WTC11 (cell line): ENCODE data around the gene FERMT3. TPM values are rescaled to one million over a fixed set of nuclear protein-coding genes. Genes with fewer than 3 reads are reported as not detected.
A peak's percentile ranks its signal among the peaks of the same experiment; 100 is the strongest.

ENCODE experiments used
- ATAC-seq: fragments of 200-7000 bp; cut with Tn5 transposase; 2 replicates; pipeline ENCODE4 v1.10.0; 2021; ENCODE audit warnings: mild to moderate bottlenecking, moderate library complexity
- CTCF ChIA-PET: fragments of 300-600 bp; sonication (Branson Sonifier 250); formaldehyde crosslinking; loops from one replicate; lab custom pipeline; 2021; ENCODE audit warnings: antibody characterized with exemption; lab: Charles Lee
- POLR2A ChIA-PET: fragments of 350-600 bp; sonication (Branson Sonifier 250); formaldehyde crosslinking; loops from one replicate; lab custom pipeline; 2021; ENCODE audit warnings: antibody characterized with exemption; lab: Charles Lee
- DNase-seq: peaks from one replicate; pipeline ENCODE4 v3.0.0; 2021; ENCODE audit warnings: low spot score
- H3K27ac Mint-ChIP-seq: 2 replicates; pipeline ENCODE4 v1.8.0; 2021; ENCODE audit warnings: mixed read lengths
- H3K27me3 Mint-ChIP-seq: 2 replicates; pipeline ENCODE4 v1.8.0; 2021; ENCODE audit warnings: low read depth, mild to moderate bottlenecking, moderate library complexity, mixed read lengths
- H3K36me3 Mint-ChIP-seq: 2 replicates; pipeline ENCODE4 v1.8.0; 2021; ENCODE audit warnings: mixed read lengths
- H3K4me1 Mint-ChIP-seq: 2 replicates; pipeline ENCODE4 v1.8.0; 2022; ENCODE audit warnings: mixed read lengths
- H3K4me3 Mint-ChIP-seq: 2 replicates; pipeline ENCODE4 v1.8.0; 2021; ENCODE audit warnings: mild to moderate bottlenecking, moderate library complexity, mixed read lengths
- H3K9me3 Mint-ChIP-seq: 2 replicates; pipeline ENCODE4 v1.8.0; 2021; ENCODE audit warnings: mixed read lengths
- ATF1 ChIP-seq: sonication (generic); formaldehyde crosslinking; IDR thresholded peaks from 2 replicates; pipeline ENCODE4 v1.8.1; 2023; ENCODE audit warnings: mild to moderate bottlenecking, moderate library complexity, missing genetic modification reagents
- CBFB ChIP-seq: sonication (generic); formaldehyde crosslinking; IDR thresholded peaks from 2 replicates; pipeline ENCODE4 v1.8.1; 2022; ENCODE audit warnings: mild to moderate bottlenecking, low read depth, missing genetic modification reagents
- ETV6 ChIP-seq: sonication (generic); formaldehyde crosslinking; IDR thresholded peaks from 2 replicates; pipeline ENCODE4 v1.8.1; 2022; ENCODE audit warnings: mild to moderate bottlenecking, missing genetic modification reagents
- JAZF1 ChIP-seq: fragments of 250-450 bp; sonication (Bioruptor Pico); IDR thresholded peaks from 2 replicates; pipeline ENCODE4 v1.9.0; 2021; ENCODE audit warnings: moderate library complexity, mild to moderate bottlenecking, inconsistent platforms
- MYBL2 ChIP-seq: sonication (generic); formaldehyde crosslinking; IDR thresholded peaks from 2 replicates; pipeline ENCODE4 v1.8.1; 2023; ENCODE audit warnings: mild to moderate bottlenecking, moderate library complexity, missing genetic modification reagents
- NFATC4 ChIP-seq: fragments of 250-450 bp; sonication (Bioruptor Pico); IDR thresholded peaks from 2 replicates; pipeline ENCODE4 v1.9.0; 2021; ENCODE audit warnings: mild to moderate bottlenecking
- NR3C1 ChIP-seq: sonication (generic); formaldehyde crosslinking; conservative IDR thresholded peaks from 2 replicates; pipeline ENCODE4 v1.8.1; 2023; ENCODE audit warnings: low read depth, mild to moderate bottlenecking, missing genetic modification reagents
- SMAD3 ChIP-seq: sonication (generic); formaldehyde crosslinking; IDR thresholded peaks from 2 replicates; pipeline ENCODE4 v1.8.0; 2022; ENCODE audit warnings: missing genetic modification reagents, mild to moderate bottlenecking, borderline replicate concordance
- total RNA-seq: library from RNA; stranded (reverse); gene quantifications from 3 replicates; pipeline ENCODE4 v1.2.3, GENCODE V29; 2021
- TF ChIP-seq, protein P1 (sequence below): sonication (generic); formaldehyde crosslinking; IDR thresholded peaks from 2 replicates; pipeline ENCODE4 v1.8.1; 2023; ENCODE audit warnings: mild to moderate bottlenecking, missing genetic modification reagents
- TF ChIP-seq, protein P2 (sequence below): sonication (generic); formaldehyde crosslinking; conservative IDR thresholded peaks from 2 replicates; pipeline ENCODE4 v1.8.1; 2022; ENCODE audit warnings: mild to moderate bottlenecking, missing genetic modification reagents
- TF ChIP-seq, protein P3 (sequence below): sonication (generic); formaldehyde crosslinking; IDR thresholded peaks from 2 replicates; pipeline ENCODE4 v1.8.0; 2022; ENCODE audit warnings: mild to moderate bottlenecking, missing genetic modification reagents
- TF ChIP-seq, protein P4 (sequence below): sonication (generic); formaldehyde crosslinking; IDR thresholded peaks from 2 replicates; pipeline ENCODE4 v1.8.0; 2022; ENCODE audit warnings: missing genetic modification reagents
- TF ChIP-seq, protein P5 (sequence below): fragments of 250-450 bp; sonication (Bioruptor Pico); IDR thresholded peaks from 2 replicates; pipeline ENCODE4 v1.9.0; 2021; ENCODE audit warnings: moderate library complexity, mild to moderate bottlenecking, inconsistent platforms, borderline replicate concordance
- TF ChIP-seq, protein P6 (sequence below): fragments of 200-600 bp; IDR thresholded peaks from 2 replicates; pipeline ENCODE4 v1.8.0; 2022; ENCODE audit warnings: antibody characterized with exemption
- TF ChIP-seq, protein P7 (sequence below): fragments of 250-450 bp; sonication (Bioruptor Pico); conservative IDR thresholded peaks from 2 replicates; pipeline ENCODE4 v1.9.0; 2021; ENCODE audit warnings: mild to moderate bottlenecking
- TF ChIP-seq, protein P8 (sequence below): sonication (generic); formaldehyde crosslinking; IDR thresholded peaks from 2 replicates; pipeline ENCODE4 v1.8.1; 2023; ENCODE audit warnings: mild to moderate bottlenecking, missing genetic modification reagents

FERMT3 gene
- total RNA-seq, 1 experiment from 2014 or later, result 3.8 TPM

DNA sequence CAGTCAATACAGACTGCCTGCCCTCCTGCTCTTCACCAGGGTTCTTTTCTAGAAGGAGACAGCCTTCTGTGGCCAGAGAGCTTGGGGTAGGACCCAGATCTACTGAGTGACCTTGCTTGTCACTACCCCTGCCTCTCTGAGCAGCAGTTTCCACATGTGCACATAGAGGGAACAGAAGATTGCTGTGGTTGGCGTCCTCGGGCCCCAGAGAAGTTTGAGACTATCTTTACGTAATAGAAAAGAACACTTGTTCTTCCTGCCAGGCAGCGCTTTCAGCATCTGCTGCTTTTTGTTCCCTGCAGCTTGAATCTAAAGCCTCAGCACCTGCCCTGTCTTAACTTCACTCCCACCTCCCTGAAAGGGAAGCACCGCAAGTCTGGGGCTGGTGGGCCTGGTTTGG is 32.5 kb downstream of the FERMT3 start:
- ChIA-PET POLR2A (no interaction called here), CTCF (no interaction called here)
- no peaks in the 10 kb centered on the region for H3K9me3 Mint-ChIP-seq
- no peaks in the 10 kb centered on the region for H3K27me3 Mint-ChIP-seq
- H3K36me3 Mint-ChIP-seq, result peaks cover 15% of the 10 kb centered on the region
- H3K27ac Mint-ChIP-seq, result peak overlapping the region; percentile 41; the same call in 1 of the 2 replicates
- DNase-seq (no peak), ATAC-seq (no peak)
- peaks cover 32% of the 10 kb centered on the region for H3K4me1 Mint-ChIP-seq
- H3K4me3 Mint-ChIP-seq, result no peak overlapping the region
- TF ChIP-seq NR3C1, result no peak

DNA sequence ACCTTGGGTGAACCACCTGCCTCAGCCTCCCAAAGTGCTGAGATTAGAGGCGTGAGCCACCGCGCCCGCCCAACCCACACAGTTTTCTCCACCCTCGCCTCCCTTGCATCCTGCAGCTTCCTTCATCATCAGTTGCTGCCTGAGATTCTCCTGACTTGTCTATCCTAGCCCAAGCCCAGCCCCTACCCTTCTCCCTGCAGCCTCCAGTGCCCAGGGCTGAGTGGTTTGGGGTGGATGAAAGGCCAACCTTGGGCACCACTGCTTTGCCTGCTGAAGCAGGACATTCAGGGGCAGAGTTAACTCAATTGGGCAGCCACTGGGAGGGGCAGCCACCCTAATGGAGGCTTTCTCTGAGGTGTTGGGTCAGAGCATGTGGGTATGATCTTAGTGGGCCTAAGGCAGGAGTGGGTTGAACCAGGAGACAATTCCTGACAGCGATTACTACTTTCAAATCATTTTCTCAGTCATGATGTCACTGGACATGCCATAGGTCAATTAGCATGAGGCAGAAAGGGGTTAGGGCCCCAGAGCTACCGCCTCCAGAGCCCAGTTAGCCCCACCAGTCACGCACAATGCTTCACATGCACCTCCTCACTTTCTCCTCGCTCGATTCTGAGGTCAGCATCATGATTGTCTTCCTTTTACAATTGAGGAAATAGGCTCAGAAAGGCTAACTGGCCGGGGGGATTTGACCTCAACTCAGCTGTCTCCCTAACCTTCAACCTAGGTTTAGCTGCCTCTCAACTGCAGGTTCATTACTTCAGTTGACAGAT is 33.3 kb downstream of the FERMT3 start:
- H3K36me3 Mint-ChIP-seq, result peaks cover 15% of the 10 kb centered on the region
- no peaks in the 10 kb centered on the region for H3K27me3 Mint-ChIP-seq
- DNase-seq (no peak), ATAC-seq (no peak)
- ChIA-PET CTCF (interaction anchor here (1.0 kb wide), 1 partner anchor 36 kb away, joined by 3 read pairs; no protein-coding TSS in a partner anchor), POLR2A (no interaction called here)
- TF ChIP-seq JAZF1 (CRISPR knock-in tag) (no peak), SMAD3 (no peak), ATF1 (CRISPR knock-in tag) (no peak), MYBL2 (CRISPR knock-in tag) (no peak), CBFB (CRISPR knock-in tag) (no peak), ETV6 (no peak)
- TF ChIP-seq, protein P1, sequence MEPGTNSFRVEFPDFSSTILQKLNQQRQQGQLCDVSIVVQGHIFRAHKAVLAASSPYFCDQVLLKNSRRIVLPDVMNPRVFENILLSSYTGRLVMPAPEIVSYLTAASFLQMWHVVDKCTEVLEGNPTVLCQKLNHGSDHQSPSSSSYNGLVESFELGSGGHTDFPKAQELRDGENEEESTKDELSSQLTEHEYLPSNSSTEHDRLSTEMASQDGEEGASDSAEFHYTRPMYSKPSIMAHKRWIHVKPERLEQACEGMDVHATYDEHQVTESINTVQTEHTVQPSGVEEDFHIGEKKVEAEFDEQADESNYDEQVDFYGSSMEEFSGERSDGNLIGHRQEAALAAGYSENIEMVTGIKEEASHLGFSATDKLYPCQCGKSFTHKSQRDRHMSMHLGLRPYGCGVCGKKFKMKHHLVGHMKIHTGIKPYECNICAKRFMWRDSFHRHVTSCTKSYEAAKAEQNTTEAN, result no peak
- TF ChIP-seq, protein P2, sequence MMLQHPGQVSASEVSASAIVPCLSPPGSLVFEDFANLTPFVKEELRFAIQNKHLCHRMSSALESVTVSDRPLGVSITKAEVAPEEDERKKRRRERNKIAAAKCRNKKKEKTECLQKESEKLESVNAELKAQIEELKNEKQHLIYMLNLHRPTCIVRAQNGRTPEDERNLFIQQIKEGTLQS (CRISPR knock-in tag), result no peak
- TF ChIP-seq, protein P3, sequence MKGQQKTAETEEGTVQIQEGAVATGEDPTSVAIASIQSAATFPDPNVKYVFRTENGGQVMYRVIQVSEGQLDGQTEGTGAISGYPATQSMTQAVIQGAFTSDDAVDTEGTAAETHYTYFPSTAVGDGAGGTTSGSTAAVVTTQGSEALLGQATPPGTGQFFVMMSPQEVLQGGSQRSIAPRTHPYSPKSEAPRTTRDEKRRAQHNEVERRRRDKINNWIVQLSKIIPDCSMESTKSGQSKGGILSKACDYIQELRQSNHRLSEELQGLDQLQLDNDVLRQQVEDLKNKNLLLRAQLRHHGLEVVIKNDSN (CRISPR knock-in tag), result no peak
- TF ChIP-seq, protein P4, sequence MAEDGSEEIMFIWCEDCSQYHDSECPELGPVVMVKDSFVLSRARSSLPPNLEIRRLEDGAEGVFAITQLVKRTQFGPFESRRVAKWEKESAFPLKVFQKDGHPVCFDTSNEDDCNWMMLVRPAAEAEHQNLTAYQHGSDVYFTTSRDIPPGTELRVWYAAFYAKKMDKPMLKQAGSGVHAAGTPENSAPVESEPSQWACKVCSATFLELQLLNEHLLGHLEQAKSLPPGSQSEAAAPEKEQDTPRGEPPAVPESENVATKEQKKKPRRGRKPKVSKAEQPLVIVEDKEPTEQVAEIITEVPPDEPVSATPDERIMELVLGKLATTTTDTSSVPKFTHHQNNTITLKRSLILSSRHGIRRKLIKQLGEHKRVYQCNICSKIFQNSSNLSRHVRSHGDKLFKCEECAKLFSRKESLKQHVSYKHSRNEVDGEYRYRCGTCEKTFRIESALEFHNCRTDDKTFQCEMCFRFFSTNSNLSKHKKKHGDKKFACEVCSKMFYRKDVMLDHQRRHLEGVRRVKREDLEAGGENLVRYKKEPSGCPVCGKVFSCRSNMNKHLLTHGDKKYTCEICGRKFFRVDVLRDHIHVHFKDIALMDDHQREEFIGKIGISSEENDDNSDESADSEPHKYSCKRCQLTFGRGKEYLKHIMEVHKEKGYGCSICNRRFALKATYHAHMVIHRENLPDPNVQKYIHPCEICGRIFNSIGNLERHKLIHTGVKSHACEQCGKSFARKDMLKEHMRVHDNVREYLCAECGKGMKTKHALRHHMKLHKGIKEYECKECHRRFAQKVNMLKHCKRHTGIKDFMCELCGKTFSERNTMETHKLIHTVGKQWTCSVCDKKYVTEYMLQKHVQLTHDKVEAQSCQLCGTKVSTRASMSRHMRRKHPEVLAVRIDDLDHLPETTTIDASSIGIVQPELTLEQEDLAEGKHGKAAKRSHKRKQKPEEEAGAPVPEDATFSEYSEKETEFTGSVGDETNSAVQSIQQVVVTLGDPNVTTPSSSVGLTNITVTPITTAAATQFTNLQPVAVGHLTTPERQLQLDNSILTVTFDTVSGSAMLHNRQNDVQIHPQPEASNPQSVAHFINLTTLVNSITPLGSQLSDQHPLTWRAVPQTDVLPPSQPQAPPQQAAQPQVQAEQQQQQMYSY (CRISPR knock-in tag), result no peak
- H3K4me1 Mint-ChIP-seq, result peaks cover 35% of the 10 kb centered on the region
- H3K9me3 Mint-ChIP-seq, result no peaks in the 10 kb centered on the region
- peak overlapping the region; percentile 88 for H3K4me3 Mint-ChIP-seq
- peak overlapping the region; percentile 100 for H3K27ac Mint-ChIP-seq

DNA sequence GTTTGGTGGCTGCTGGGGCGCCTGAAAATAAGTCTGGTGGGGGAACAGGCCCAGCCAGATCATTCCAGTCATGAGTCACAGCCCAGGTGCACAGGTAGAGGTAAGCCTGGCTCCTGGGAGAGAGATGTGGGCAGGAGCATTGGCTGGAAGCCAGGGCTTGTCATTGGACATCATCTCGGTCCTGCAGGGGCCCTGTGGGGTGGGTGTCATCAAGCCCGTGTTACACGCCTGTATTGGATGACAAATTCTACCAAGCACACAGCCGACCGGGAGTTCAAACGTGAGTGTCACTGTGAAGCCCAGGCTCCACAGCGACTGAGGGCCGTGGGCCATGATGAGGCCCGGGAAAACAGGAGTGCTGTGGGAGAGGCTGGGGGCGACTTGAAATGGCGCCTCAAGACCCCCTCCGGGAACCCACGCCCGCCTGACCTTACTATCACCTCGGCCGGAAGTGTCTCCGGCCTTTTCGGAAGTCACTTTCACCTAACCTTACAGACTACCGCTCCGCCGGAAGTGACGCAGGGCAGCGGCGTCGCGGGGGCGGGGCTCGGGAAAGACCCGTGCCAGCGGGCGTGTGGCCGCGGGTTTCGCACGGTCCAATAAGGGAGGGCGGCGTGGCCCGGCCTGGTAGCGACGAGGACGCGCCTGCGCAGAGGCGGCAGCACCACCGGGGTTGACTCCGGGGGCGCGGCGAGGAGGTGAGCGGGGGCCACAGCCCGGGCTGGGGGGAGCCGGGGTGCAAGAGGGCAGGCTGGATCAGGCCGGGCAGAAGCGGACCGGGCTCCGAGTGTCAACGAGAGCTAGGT is 34.1 kb downstream of the FERMT3 start, which contains the start of gene FKBP2:
Gene FKBP2, plus strand, starts transcription at position 661 of the 806 bp plus-strand sequence. CDS start 1,293 bp downstream, outside the sequence.
- peaks cover 30% of the 10 kb centered on the region for H3K4me1 Mint-ChIP-seq
- ATAC-seq, result peak; percentile 57
- POLR2A ChIA-PET, result interaction anchor here (0.6 to 1.2 kb wide), 9 partner anchors 9 to 77 kb away, joined by 3 to 9 read pairs (median 4); partner anchors contain the start of genes PRDX5, STIP1 and TRMT112
- DNase-seq, result peak; percentile 97
- peak within 1 kb of the TSS; percentile 100 for H3K27ac Mint-ChIP-seq
- peaks cover 12% of the 10 kb centered on the region for H3K36me3 Mint-ChIP-seq
- peak within 1 kb of the TSS; percentile 88 for H3K4me3 Mint-ChIP-seq
- H3K9me3 Mint-ChIP-seq, result no peaks in the 10 kb centered on the region
- CTCF ChIA-PET, result interaction anchor here (0.6 to 3.8 kb wide), 15 partner anchors 10 to 321 kb away, joined by 3 to 50 read pairs (median 3); partner anchors contain the start of genes ESRRA, NUDT22, PLCB3 and PRDX5
- no peaks in the 10 kb centered on the region for H3K27me3 Mint-ChIP-seq
- TF ChIP-seq, protein P5, sequence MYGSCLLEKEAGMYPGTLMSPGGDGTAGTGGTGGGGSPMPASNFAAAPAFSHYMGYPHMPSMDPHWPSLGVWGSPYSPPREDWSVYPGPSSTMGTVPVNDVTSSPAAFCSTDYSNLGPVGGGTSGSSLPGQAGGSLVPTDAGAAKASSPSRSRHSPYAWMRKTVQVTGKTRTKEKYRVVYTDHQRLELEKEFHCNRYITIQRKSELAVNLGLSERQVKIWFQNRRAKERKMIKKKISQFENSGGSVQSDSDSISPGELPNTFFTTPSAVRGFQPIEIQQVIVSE (CRISPR knock-in tag), result no peak; the same call in 1 of the 2 replicates
- TF ChIP-seq, protein P6, sequence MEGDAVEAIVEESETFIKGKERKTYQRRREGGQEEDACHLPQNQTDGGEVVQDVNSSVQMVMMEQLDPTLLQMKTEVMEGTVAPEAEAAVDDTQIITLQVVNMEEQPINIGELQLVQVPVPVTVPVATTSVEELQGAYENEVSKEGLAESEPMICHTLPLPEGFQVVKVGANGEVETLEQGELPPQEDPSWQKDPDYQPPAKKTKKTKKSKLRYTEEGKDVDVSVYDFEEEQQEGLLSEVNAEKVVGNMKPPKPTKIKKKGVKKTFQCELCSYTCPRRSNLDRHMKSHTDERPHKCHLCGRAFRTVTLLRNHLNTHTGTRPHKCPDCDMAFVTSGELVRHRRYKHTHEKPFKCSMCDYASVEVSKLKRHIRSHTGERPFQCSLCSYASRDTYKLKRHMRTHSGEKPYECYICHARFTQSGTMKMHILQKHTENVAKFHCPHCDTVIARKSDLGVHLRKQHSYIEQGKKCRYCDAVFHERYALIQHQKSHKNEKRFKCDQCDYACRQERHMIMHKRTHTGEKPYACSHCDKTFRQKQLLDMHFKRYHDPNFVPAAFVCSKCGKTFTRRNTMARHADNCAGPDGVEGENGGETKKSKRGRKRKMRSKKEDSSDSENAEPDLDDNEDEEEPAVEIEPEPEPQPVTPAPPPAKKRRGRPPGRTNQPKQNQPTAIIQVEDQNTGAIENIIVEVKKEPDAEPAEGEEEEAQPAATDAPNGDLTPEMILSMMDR, result no peak
- TF ChIP-seq, protein P7, sequence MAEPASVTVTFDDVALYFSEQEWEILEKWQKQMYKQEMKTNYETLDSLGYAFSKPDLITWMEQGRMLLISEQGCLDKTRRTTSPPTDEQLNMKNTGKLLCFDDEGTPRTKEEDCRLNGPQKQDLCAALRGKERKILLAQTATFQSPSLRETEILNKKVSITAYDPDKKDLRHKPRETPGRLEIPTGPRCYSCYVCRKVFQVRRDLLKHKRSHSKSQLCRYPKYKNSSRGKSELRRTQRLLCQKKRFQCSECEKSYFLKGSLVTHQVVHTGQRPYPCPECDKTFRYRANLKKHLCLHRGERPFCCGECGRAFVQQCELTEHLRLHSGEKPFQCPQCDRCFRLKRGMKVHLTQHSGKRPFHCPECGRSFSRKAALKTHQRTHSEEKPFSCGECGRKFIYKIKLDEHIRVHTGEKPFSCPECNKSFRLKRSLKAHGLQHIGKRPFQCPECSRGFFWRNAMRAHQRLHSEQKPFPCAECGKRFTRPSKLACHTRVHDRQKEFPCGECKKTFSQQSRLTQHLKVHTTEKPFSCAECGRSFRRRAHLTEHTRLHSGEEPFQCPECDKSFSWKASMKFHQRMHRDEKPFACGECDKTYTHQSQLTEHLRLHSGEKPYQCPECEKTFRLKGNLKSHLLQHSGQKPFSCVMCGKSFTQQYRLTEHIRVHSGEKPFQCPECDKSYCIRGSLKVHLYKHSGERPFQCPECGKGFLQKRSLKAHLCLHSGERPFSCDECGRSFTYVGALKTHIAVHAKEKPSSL (CRISPR knock-in tag), result no peak
- TF ChIP-seq, protein P8, sequence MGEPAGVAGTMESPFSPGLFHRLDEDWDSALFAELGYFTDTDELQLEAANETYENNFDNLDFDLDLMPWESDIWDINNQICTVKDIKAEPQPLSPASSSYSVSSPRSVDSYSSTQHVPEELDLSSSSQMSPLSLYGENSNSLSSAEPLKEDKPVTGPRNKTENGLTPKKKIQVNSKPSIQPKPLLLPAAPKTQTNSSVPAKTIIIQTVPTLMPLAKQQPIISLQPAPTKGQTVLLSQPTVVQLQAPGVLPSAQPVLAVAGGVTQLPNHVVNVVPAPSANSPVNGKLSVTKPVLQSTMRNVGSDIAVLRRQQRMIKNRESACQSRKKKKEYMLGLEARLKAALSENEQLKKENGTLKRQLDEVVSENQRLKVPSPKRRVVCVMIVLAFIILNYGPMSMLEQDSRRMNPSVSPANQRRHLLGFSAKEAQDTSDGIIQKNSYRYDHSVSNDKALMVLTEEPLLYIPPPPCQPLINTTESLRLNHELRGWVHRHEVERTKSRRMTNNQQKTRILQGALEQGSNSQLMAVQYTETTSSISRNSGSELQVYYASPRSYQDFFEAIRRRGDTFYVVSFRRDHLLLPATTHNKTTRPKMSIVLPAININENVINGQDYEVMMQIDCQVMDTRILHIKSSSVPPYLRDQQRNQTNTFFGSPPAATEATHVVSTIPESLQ (CRISPR knock-in tag), result no peak
- TF ChIP-seq NFATC4 (CRISPR knock-in tag), result no peak
